C4-2B (cell line): Measurements from ENCODE around the gene MED22.
"Not testable (repeated sequence)": the region's sequence is repeated elsewhere in the genome, so short reads cannot be mapped to it uniquely, and the experiment has no call there.

Experiments
- CTCF ChIP-seq: fragments of 450-650 bp; conservative IDR thresholded peaks from 2 replicates; pipeline ENCODE4 v1.5.1; 2017; ENCODE audit warnings: mild to moderate bottlenecking
- ZFX ChIP-seq: fragments of 450-650 bp; IDR thresholded peaks from 2 replicates; pipeline ENCODE4 v1.6.1; 2017

GRCh38 chr9:133317551-133317950 is 30.4 kb downstream of the MED22 start:
- not testable (repeated sequence) for TF ChIP-seq CTCF, ZFX
